Type B pancreatic cell (in vitro differentiated cells): Measurements from ENCODE around the gene PIAS1. TPM values are rescaled to one million over a fixed set of nuclear protein-coding genes. Genes with fewer than 3 reads are reported as not detected.

Experiments
- DNase-seq: peaks from one replicate; pipeline ENCODE4 v3.0.0; 2021; ENCODE audit warnings: mixed read lengths; ENCODE audit not compliant: unreplicated experiment; ENCODE audit errors: extremely low spot score
- H3K27ac Mint-ChIP-seq: 2 replicates; pipeline ENCODE4 v1.8.0; 2021; ENCODE audit warnings: mild to moderate bottlenecking, mixed read lengths
- H3K27me3 Mint-ChIP-seq: 2 replicates; pipeline ENCODE4 v1.8.0; 2021; ENCODE audit warnings: mixed read lengths
- H3K36me3 Mint-ChIP-seq: 2 replicates; pipeline ENCODE4 v1.8.0; 2021; ENCODE audit warnings: mixed read lengths
- H3K4me1 Mint-ChIP-seq: one replicate; pipeline ENCODE4 v1.8.0; 2021; ENCODE audit warnings: mixed read lengths; ENCODE audit not compliant: unreplicated experiment
- H3K4me3 Mint-ChIP-seq: 2 replicates; pipeline ENCODE4 v1.8.0; 2021; ENCODE audit warnings: mild to moderate bottlenecking, mixed read lengths
- H3K9me3 Mint-ChIP-seq: 2 replicates; pipeline ENCODE4 v1.8.0; 2021; ENCODE audit warnings: mixed read lengths
- CTCF ChIP-seq: fragments of 200-600 bp; sonication (generic); conservative IDR thresholded peaks from 2 replicates; pipeline ENCODE4 v1.5.0; 2021; ENCODE audit warnings: antibody characterized with exemption, mild to moderate bottlenecking
- total RNA-seq: library from RNA; stranded (reverse); gene quantifications from 2 replicates; pipeline ENCODE4 v1.2.1, GENCODE V29; 2021; ENCODE audit warnings: low replicate concordance

PIAS1 gene
- total RNA-seq, 1 donor from 2014 or later: 56.2 TPM

GRCh38 chr15:68107142-68107541 is 53.0 kb downstream of the PIAS1 start:
- H3K4me3 Mint-ChIP-seq: no peak overlapping the region
- no peaks in the 10 kb centered on the region for H3K9me3 Mint-ChIP-seq
- no peak for TF ChIP-seq CTCF
- H3K27me3 Mint-ChIP-seq: no peaks in the 10 kb centered on the region
- peaks cover 35% of the 10 kb centered on the region for H3K36me3 Mint-ChIP-seq
- no peak for DNase-seq
- H3K4me1 Mint-ChIP-seq: peaks cover 15% of the 10 kb centered on the region
- H3K27ac Mint-ChIP-seq: peak overlapping the region; percentile 68

- peaks cover 33% of the 10 kb centered on the region for H3K4me1 Mint-ChIP-seq
- H3K27me3 Mint-ChIP-seq: no peaks in the 10 kb centered on the region
- peaks cover 4% of the 10 kb centered on the region for H3K9me3 Mint-ChIP-seq
- DNase-seq: no peak
- no peak overlapping the region for H3K4me3 Mint-ChIP-seq
- no peak overlapping the region for H3K27ac Mint-ChIP-seq
- no peak for TF ChIP-seq CTCF
- H3K36me3 Mint-ChIP-seq: peaks cover 25% of the 10 kb centered on the region
Observed at GRCh38 chr15:68112706-68113105, 58.6 kb downstream of the PIAS1 start.

DNA sequence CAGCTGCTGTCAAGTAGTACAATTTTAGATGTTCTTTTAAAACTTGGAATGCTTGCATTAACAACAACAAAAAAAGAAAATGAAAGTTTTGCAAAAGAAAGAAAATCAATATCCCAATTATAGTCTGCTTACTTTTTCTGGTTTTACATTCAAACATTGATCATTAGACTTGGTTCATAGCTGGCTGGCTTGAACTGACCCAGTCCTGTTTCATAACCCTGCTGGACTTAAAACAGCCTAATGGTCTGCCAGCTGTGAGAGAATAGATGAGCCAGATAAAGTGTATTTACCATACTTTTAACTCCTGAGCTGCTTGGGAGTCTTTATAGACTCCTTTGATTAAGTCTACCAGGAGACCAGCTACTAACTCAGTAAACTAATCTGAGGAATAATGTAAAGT is 59.2 kb downstream of the PIAS1 start:
- no peak overlapping the region for H3K27ac Mint-ChIP-seq
- no peak for TF ChIP-seq CTCF
- peaks cover 22% of the 10 kb centered on the region for H3K36me3 Mint-ChIP-seq
- DNase-seq: no peak
- H3K9me3 Mint-ChIP-seq: peaks cover 4% of the 10 kb centered on the region
- H3K4me1 Mint-ChIP-seq: peaks cover 33% of the 10 kb centered on the region
- peak overlapping the region; percentile 20 for H3K4me3 Mint-ChIP-seq
- no peaks in the 10 kb centered on the region for H3K27me3 Mint-ChIP-seq

- Mint-ChIP-seq H3K36me3 (peaks cover 17% of the 10 kb centered on the region), H3K4me3 (peak overlapping the region; percentile 20), H3K27ac (no peak overlapping the region), H3K4me1 (peaks cover 33% of the 10 kb centered on the region), H3K27me3 (no peaks in the 10 kb centered on the region), H3K9me3 (peaks cover 4% of the 10 kb centered on the region)
- no peak for TF ChIP-seq CTCF
- no peak for DNase-seq
Observed at GRCh38 chr15:68113751-68114150, 59.6 kb downstream of the PIAS1 start.

GRCh38 chr15:68114356-68114755 is 60.2 kb downstream of the PIAS1 start:
- Mint-ChIP-seq H3K4me1 (peaks cover 33% of the 10 kb centered on the region), H3K36me3 (peaks cover 11% of the 10 kb centered on the region), H3K4me3 (peak overlapping the region; percentile 50), H3K27ac (no peak overlapping the region), H3K9me3 (peaks cover 4% of the 10 kb centered on the region), H3K27me3 (no peaks in the 10 kb centered on the region)
- no peak for DNase-seq
- no peak for TF ChIP-seq CTCF

GRCh38 chr15:68114840-68115239 is 60.7 kb downstream of the PIAS1 start:
- no peaks in the 10 kb centered on the region for H3K27me3 Mint-ChIP-seq
- H3K4me3 Mint-ChIP-seq: peak overlapping the region; percentile 1
- TF ChIP-seq CTCF: no peak
- H3K27ac Mint-ChIP-seq: no peak overlapping the region
- DNase-seq: no peak
- peaks cover 15% of the 10 kb centered on the region for H3K36me3 Mint-ChIP-seq
- peaks cover 4% of the 10 kb centered on the region for H3K9me3 Mint-ChIP-seq
- H3K4me1 Mint-ChIP-seq: peaks cover 33% of the 10 kb centered on the region
